OCI-LY7 (cell line): Measurements from ENCODE around the gene RBM33.
A peak's percentile ranks its signal among the peaks of the same experiment; 100 is the strongest.

ENCODE experiments used
- CTCF ChIP-seq: fragments of 200-600 bp; sonication (generic); conservative IDR thresholded peaks from 2 replicates; pipeline ENCODE4 v1.5.1; 2014; ENCODE audit warnings: mild to moderate bottlenecking, antibody characterized with exemption, low read length, moderate library complexity, mixed read lengths
- EZH2phosphoT487 ChIP-seq: fragments of 200-600 bp; sonication (generic); IDR thresholded peaks from 2 replicates; pipeline ENCODE4 v1.6.1; 2018; ENCODE audit warnings: low read depth, borderline replicate concordance, mild to moderate bottlenecking, mixed run types, antibody characterized with exemption, low read length, moderate library complexity, mixed read lengths

GRCh38 chr7:155815332-155816191, 171.1 kb downstream of the RBM33 start:
- TF ChIP-seq CTCF, result peak; percentile 72
- no peak for TF ChIP-seq EZH2phosphoT487
